Esophagus squamous epithelium (tissue), 5 donors: ENCODE measurements around the gene DCD. TPM values are rescaled to one million over a fixed set of nuclear protein-coding genes. Genes with fewer than 3 reads are reported as not detected.

Source experiments
- DNase-seq: peaks from one replicate; lab custom pipeline; 2025; lab: John Stamatoyannopoulos, UW
- H3K27ac ChIP-seq, 4 donors: fragments of 200-600 bp; sonication (generic); one replicate each; pipeline ENCODE4 v1.5.1; 2016 to 2019; ENCODE audit warnings: mild to moderate bottlenecking in 1 of 4
- H3K27me3 ChIP-seq, 4 donors: fragments of 200-600 bp; sonication (generic); 1 replicate in 3 of 4; 2 replicates in 1 of 4; pipeline versions ENCODE4 v1.5.1 to v1.6.0; 2017 to 2021; ENCODE audit warnings: antibody characterized with exemption in 1 of 4
- H3K36me3 ChIP-seq, 3 donors: fragments of 200-600 bp; sonication (generic); one replicate each; pipeline ENCODE4 v1.5.1; 2016 to 2019
- H3K4me1 ChIP-seq, 3 donors: fragments of 200-600 bp; sonication (generic); one replicate each; pipeline ENCODE4 v1.5.1; 2017 to 2019
- H3K4me3 ChIP-seq, 4 donors: fragments of 200-600 bp; sonication (generic); 1 replicate in 3 of 4; 2 replicates in 1 of 4; pipeline ENCODE4 v1.5.1; 2016 to 2019; ENCODE audit warnings: mild to moderate bottlenecking in 2 of 4, moderate library complexity in 1 of 4
- H3K9me3 ChIP-seq, 3 donors: fragments of 200-600 bp; sonication (generic); one replicate each; pipeline ENCODE4 v1.5.1; 2016 to 2019
- POLR2A ChIP-seq, 4 donors: fragments of 450-650 bp; IDR thresholded peaks; one replicate each; pipeline ENCODE4 v1.6.1; 2017; ENCODE audit warnings: antibody characterized with exemption in 4 of 4, mild to moderate bottlenecking in 4 of 4, moderate library complexity in 3 of 4
- WGBS, 2 donors: methylation state at CpG; one replicate each; pipeline ENCODE4 v1.1.5; 2018; 5-methylcytosine and 5-hydroxymethylcytosine counted together
- intact Hi-C: fragments of 100-400 bp; cut with DNase I; formaldehyde crosslinking; loops from one replicate; pipeline ENCODE4 v1.15.0; 2022
- total RNA-seq, 4 donors: library from RNA; depleted of rRNA; stranded (reverse); fragments of >200 nt; gene quantifications; one replicate each; pipeline ENCODE4 v1.1.0, GENCODE V29; 2016
- TF ChIP-seq, protein P1 (sequence below), 6 experiments: fragments of 450-650 bp in 4 of 6; fragments of 200-600 bp in 2 of 6; sonication (generic) in 2 of 6; IDR thresholded peaks; one replicate each; pipeline ENCODE4 v1.5.1; 2016 to 2019; ENCODE audit warnings: antibody characterized with exemption in 6 of 6, mild to moderate bottlenecking in 4 of 6, moderate library complexity in 4 of 6
- donor health status: DM: yes; HTN: yes; CAD: no.

Gene DCD
- total RNA-seq, 4 donors from 2014 or later: not detected

DNA sequence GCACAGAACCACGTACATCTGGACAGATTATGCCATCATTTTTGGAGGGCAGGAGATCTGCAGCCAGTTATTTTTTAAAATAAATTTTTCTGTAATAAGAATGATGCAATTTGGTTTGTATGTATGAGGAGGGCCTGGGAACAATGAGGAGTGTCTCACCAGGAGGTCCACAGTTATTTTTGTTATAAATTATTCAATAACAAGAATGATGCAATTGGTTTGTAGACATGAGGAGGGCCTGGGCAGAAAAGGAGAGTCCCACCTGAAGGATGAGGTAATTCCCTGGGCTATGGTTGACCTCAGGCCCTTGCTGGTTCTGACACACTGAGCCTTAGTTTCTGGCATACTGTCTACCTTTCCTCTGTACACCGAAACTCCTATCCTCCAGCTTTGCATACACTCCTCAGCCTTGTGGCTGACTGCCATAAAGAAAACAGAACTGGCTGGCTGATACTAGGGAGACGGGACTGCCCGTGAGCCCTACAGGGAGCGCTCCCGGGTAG is 9.0 kb upstream of the DCD start:
- TF ChIP-seq, protein P1, sequence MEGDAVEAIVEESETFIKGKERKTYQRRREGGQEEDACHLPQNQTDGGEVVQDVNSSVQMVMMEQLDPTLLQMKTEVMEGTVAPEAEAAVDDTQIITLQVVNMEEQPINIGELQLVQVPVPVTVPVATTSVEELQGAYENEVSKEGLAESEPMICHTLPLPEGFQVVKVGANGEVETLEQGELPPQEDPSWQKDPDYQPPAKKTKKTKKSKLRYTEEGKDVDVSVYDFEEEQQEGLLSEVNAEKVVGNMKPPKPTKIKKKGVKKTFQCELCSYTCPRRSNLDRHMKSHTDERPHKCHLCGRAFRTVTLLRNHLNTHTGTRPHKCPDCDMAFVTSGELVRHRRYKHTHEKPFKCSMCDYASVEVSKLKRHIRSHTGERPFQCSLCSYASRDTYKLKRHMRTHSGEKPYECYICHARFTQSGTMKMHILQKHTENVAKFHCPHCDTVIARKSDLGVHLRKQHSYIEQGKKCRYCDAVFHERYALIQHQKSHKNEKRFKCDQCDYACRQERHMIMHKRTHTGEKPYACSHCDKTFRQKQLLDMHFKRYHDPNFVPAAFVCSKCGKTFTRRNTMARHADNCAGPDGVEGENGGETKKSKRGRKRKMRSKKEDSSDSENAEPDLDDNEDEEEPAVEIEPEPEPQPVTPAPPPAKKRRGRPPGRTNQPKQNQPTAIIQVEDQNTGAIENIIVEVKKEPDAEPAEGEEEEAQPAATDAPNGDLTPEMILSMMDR (IDR thresholded peaks at IDR 0.05): no peak
- TF ChIP-seq POLR2A (IDR thresholded peaks at IDR 0.05): no peak

DNA sequence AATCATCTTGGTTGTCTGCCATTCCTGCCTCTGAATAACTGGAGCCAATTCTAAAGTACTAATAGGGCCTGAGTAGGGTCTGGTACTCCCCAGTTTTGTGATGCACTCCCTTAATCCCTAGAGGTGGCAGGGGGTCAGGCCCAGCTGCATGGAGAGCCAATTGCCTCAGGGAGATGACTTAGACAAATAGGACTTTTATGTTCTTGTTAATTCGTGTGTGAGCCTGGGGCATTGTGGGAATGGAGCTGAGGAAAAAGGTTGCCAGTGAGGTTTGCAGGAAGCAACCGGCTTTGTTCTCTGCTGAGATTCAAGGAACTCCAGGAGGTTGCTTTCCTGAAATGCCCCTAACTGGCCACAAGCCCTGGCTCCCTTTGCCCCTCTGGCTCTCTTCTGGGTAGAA is 6.8 kb upstream of the DCD start:
- Histone ChIP-seq H3K27me3 (peaks cover 0 to 14% (median 0%) of the 10 kb centered on the region in 4 donors), H3K36me3 (no peaks in the 10 kb centered on the region)

More for the DNA sequence above, 9.0 kb upstream of the DCD start:
- intact Hi-C loops: no loop called here
- DNase-seq: no peak
- Histone ChIP-seq H3K27ac (no peak overlapping the region), H3K4me3 (no peak overlapping the region), H3K9me3 (no peaks in the 10 kb centered on the region), H3K27me3 (peaks cover 0 to 11% (median 0%) of the 10 kb centered on the region in 4 donors), H3K36me3 (no peaks in the 10 kb centered on the region), H3K4me1 (no peaks in the 10 kb centered on the region)
- 90 to 95% methylated on average over 6 of the region's 6 CpGs for WGBS, 2 donors

DNA sequence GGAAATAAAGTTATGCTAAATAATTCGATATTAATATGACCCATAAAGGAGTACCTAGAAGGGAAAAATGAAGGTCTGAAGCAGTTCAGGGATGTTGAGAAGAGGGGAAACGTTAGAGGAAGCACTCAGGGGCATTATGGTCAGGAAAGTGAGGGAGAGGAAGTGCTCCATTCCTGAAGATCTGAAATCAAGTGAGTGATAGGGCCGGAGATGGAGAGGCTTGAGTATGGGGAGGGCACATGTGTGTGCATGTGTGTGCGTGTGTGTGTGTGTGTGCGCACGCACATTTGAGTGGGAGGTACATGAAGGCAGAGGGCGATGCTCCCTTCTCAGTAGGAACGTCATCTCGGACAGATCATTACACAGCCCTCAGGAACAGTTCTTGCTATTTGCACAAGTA is 4.9 kb upstream of the DCD start:
- intact Hi-C loops: no loop called here
- WGBS, 2 donors: 54 to 83% methylated on average over 9 of the region's 9 CpGs
- Histone ChIP-seq H3K27me3 (peaks cover 0 to 27% (median 0%) of the 10 kb centered on the region in 4 donors), H3K4me1 (no peaks in the 10 kb centered on the region), H3K27ac (no peak overlapping the region), H3K9me3 (no peaks in the 10 kb centered on the region), H3K4me3 (no peak overlapping the region), H3K36me3 (no peaks in the 10 kb centered on the region)
- DNase-seq: no peak
- TF ChIP-seq, protein P1 (IDR thresholded peaks at IDR 0.05): no peak
- no peak for TF ChIP-seq POLR2A (IDR thresholded peaks at IDR 0.05)

More for the DNA sequence above, 6.8 kb upstream of the DCD start:
- TF ChIP-seq, protein P1 (IDR thresholded peaks at IDR 0.05): no peak
- no peak for TF ChIP-seq POLR2A (IDR thresholded peaks at IDR 0.05)
- Histone ChIP-seq H3K27ac (no peak overlapping the region), H3K4me1 (no peaks in the 10 kb centered on the region), H3K9me3 (no peaks in the 10 kb centered on the region), H3K4me3 (no peak overlapping the region)
- DNase-seq: no peak
- intact Hi-C loops: no loop called here
- 8 to 22% methylated on average over 2 of the region's 2 CpGs for WGBS, 2 donors

DNA sequence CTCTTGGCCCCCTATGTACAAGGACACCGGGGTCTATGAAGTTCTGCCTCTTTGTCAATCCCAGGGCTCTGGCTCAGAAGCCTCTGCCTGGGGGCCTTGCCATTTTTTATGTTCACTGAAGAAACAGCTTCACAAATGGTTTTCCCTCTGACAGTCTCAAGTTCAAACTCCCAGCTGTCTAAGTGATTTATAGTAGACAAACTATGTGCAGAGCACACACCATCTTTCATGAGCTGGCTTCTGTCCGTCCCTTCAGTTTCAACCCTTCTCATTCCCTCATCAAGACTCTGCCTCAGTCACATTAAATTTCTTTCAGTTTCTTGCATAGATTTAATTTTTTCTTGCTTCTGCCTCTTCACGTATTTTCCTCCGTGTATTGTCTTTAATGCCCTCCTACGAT is 2.7 kb upstream of the DCD start:
- DNase-seq: no peak
- Histone ChIP-seq H3K4me3 (no peak overlapping the region), H3K36me3 (no peaks in the 10 kb centered on the region), H3K9me3 (no peaks in the 10 kb centered on the region), H3K27me3 (peaks cover 0 to 38% (median 0%) of the 10 kb centered on the region in 4 donors), H3K27ac (no peak overlapping the region), H3K4me1 (no peaks in the 10 kb centered on the region)
- intact Hi-C loops: no loop called here
- WGBS, 2 donors: 63% methylated on average over 5 of the region's 5 CpGs
- no peak for TF ChIP-seq POLR2A (IDR thresholded peaks at IDR 0.05)
- TF ChIP-seq, protein P1 (IDR thresholded peaks at IDR 0.05): no peak

DNA sequence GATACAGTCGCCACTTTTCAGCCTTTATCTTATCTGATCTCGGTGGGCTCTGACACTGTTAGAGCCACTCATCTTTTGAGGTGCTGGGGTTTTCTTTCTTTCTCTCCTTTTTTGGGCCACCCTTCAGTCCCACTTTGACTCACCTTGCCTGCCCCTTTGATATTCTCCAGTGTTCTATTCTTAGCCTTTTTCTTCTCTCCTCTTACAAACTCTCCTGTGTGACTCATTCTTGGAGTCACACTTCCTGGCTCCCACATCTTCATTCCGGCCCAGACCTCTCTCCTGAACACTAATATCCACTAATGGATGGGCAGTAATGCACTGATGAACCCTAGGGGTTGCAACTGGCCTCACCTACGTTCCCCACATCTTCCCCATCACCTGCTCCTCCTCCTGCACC is 2.2 kb upstream of the DCD start:
- intact Hi-C loops: no loop called here
- WGBS, 2 donors: 41 to 55% methylated on average over 4 of the region's 4 CpGs
- H3K4me3 ChIP-seq: no peak overlapping the region
- H3K4me1 ChIP-seq: no peaks in the 10 kb centered on the region
- H3K27ac ChIP-seq: no peak overlapping the region
- TF ChIP-seq POLR2A (IDR thresholded peaks at IDR 0.05): no peak
- TF ChIP-seq, protein P1 (IDR thresholded peaks at IDR 0.05): no peak
- no peak for DNase-seq
- H3K9me3 ChIP-seq: no peaks in the 10 kb centered on the region
- peaks cover 0 to 43% (median 0%) of the 10 kb centered on the region in 4 donors for H3K27me3 ChIP-seq
- no peaks in the 10 kb centered on the region for H3K36me3 ChIP-seq
